PFSK-1 (cell line): ENCODE measurements around the gene TCF4.

ENCODE experiments used
- SIN3A ChIP-seq: IDR thresholded peaks from 2 replicates; pipeline ENCODE4 v1.6.1; 2012; ENCODE audit warnings: mild to moderate bottlenecking, low read length, moderate library complexity, borderline replicate concordance; ENCODE audit not compliant: insufficient read depth
- TAF1 ChIP-seq: IDR thresholded peaks from 2 replicates; pipeline ENCODE4 v1.6.1; 2012; ENCODE audit warnings: low read length, control low read depth, borderline replicate concordance; ENCODE audit not compliant: insufficient read depth
- TF ChIP-seq, protein P1 (sequence below), 2 experiments: IDR thresholded peaks; 2 replicates each; pipeline versions ENCODE4 v1.6.1 to v1.8.0; 2011 to 2012; ENCODE audit warnings: low read depth in 2 of 2, low read length in 2 of 2, control low read depth in 1 of 2, inconsistent platforms in 1 of 2, mild to moderate bottlenecking in 1 of 2, moderate library complexity in 1 of 2; ENCODE audit not compliant: insufficient read depth in 1 of 2

DNA sequence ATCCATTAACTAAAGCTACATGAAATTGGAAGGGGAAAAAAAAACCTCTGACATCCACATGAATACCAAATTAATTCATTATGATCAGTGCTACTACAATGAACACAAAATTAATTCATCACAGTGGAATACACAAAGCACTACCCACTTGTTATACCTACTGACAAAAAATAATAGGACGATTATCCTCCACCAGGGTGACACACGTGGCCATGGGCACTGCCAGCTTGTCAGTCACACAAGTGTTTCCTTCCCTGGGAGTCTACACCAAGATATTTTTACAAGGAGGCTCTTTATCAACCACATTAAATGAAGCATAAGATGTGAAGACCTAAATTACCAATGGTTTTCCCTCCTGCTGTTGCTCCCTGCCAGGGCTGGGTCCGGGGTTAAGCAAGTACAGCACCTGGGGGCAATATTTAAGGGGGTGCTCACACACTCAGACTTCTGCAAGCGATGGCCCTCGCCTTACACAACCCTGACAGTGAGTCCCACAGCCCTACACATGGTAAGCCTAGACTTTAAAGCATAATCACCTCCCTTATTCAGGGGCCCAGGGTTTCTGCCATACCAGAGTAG, 90.1 kb downstream of the TCF4 start:
- TF ChIP-seq TAF1 (no peak), SIN3A (no peak)
- TF ChIP-seq, protein P1, sequence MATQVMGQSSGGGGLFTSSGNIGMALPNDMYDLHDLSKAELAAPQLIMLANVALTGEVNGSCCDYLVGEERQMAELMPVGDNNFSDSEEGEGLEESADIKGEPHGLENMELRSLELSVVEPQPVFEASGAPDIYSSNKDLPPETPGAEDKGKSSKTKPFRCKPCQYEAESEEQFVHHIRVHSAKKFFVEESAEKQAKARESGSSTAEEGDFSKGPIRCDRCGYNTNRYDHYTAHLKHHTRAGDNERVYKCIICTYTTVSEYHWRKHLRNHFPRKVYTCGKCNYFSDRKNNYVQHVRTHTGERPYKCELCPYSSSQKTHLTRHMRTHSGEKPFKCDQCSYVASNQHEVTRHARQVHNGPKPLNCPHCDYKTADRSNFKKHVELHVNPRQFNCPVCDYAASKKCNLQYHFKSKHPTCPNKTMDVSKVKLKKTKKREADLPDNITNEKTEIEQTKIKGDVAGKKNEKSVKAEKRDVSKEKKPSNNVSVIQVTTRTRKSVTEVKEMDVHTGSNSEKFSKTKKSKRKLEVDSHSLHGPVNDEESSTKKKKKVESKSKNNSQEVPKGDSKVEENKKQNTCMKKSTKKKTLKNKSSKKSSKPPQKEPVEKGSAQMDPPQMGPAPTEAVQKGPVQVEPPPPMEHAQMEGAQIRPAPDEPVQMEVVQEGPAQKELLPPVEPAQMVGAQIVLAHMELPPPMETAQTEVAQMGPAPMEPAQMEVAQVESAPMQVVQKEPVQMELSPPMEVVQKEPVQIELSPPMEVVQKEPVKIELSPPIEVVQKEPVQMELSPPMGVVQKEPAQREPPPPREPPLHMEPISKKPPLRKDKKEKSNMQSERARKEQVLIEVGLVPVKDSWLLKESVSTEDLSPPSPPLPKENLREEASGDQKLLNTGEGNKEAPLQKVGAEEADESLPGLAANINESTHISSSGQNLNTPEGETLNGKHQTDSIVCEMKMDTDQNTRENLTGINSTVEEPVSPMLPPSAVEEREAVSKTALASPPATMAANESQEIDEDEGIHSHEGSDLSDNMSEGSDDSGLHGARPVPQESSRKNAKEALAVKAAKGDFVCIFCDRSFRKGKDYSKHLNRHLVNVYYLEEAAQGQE (IDR thresholded peaks at IDR 0.05; ENCODE audit: insufficient read depth in 1 of 2, low read depth in 2 of 2, low read length in 2 of 2) = no peak
